NK-92 (cell line): ENCODE data around the gene PRKAG2.

Experiments used
- DNase-seq: peaks from one replicate; lab custom pipeline; 2025; ENCODE audit not compliant: unreplicated experiment; lab: John Stamatoyannopoulos, UW

PRKAG2 gene

GRCh38 chr7:151699928-151700319 is 177.0 kb downstream of the PRKAG2 start:
- no peak for DNase-seq

DNA sequence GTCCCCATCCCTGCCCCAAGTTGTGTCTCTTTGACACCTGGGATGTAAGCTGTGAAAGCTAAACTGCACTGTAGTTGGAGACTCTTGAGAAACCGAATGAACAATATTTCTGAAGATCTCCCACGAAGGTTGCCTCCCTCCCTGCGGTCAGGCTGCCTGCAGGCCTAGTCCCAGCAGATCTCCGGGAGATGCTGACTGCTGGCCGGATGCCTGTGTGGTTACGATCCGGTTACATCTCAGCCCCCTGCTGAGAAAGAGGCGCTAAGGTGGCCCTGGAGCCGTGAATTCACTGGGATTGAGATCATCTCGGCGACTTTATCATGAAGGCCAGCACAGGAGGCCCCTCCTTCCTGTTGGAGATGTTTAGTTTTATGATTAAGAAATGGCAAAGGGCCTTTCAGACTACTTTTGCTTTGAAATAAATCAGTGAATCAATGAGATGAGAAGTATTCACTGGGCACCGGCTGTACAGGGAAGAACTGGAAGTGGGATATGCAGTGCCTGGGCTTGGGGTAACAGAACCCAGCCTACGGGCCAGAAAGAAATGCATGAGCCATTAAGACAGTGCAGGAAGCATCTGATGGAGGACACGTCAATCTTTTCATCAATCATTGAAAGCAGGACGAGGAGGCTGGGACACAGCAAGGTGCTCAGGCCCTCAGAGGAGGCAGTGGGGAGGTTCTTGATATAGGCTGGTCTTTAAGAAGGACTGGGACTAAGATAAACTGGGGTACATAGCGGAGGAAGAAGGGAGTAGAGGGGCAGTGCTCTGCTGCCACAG is 177.6 kb downstream of the PRKAG2 start:
- no peak for DNase-seq

GRCh38 chr7:151697942-151698341 is 179.0 kb downstream of the PRKAG2 start:
- no peak for DNase-seq

- no peak for DNase-seq
These were observed 179.4 kb downstream of the PRKAG2 start for GRCh38 chr7:151697515-151697895.

DNA sequence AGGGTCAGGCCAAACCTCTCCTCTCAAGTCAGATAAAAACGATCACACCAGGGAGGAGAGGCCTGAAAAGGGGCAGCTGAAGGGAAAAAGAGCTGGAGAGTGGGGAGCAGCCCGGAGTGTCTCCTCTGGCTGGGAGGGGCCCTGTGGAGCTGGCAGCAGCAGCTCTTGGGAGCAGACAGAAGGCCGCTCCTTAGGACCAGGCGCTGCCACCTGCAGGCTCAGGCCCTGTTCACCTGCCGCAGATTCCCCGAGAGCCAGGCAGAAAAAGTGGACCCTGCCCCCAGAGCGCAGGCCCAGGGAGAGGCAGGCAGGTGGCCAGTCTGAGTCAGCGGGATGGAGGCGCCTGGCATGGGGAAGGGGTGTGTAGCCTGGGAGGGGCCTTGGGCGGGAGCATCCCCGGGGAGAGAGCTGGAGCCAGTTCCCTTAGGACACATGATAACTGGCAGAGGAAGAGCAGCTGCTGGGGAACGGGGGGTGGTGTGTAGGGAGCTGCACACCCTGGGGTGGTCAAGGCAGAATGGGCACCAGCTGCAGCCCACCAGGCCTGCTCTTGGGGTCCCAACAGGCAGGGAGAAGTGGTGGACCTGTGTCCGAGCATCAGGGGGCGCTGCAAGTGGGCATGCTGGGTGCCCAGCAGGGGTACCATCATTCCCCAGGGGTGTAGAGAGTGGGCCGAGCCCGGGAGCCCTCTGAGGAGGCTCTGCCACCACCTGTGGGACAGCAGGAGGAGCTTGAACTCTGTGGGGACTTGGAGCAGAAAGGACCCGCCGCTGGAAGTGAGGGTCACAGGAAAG is 180.0 kb downstream of the PRKAG2 start:
- DNase-seq: no peak

- DNase-seq: no peak
These were observed 180.9 kb downstream of the PRKAG2 start for GRCh38 chr7:151695951-151696541.

DNA sequence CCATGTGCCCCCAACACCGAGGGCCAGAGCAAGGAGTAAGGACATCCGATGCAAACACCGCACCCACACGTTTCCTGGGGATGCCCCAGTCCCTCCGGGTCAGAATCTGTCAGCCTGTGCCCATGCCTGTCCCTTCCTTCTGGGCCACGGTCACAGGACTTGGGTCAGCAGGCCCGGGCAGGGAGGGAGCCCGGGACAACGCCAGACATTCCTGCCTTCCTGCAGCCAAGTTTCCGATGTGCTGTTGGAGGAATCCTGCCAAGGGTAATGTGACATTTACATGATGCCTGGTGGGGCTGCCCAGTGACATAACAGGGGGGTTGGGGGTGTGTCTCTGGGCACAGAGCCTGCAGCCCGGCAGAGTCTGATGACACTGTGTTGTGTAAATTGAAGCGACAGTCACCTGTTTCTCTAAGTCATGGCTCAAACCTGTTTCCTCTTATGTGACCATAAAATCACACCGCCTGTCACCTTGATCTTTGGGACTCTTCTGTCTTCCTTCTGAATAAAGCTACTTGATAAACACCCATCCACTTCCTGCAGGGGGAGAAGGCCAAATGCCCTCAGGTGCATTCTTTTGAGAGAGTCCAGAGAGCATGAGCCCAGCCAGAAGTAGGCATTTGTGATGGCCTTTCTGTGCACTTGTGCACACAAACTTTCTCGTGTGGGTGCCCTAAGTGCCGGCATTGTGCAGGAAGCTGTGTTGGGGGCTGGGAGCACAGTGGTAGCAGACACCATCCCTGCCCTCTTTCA is 181.9 kb downstream of the PRKAG2 start:
- no peak for DNase-seq

GRCh38 chr7:151694441-151694827 is 182.5 kb downstream of the PRKAG2 start:
- no peak for DNase-seq

DNA sequence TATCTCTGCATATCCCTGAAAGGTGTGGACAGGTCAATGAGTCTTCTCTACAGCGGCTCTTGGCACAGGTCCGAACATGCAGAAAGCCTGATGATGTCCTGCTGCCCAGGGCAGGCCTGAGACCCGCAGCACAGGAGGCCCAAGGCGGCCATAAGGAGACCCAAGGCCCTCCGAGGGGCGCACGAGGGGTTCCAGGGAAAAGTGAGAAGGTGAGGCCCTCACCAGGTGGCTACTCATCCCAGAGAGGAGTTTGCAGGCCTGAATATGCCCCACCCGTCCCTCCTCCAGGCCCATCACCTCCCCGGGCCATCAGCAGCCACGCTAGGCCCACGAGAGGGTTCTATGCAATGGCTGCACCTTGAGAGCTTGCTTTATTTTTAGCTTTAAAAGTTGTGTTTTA is 183.8 kb downstream of the PRKAG2 start:
- DNase-seq: no peak

DNA sequence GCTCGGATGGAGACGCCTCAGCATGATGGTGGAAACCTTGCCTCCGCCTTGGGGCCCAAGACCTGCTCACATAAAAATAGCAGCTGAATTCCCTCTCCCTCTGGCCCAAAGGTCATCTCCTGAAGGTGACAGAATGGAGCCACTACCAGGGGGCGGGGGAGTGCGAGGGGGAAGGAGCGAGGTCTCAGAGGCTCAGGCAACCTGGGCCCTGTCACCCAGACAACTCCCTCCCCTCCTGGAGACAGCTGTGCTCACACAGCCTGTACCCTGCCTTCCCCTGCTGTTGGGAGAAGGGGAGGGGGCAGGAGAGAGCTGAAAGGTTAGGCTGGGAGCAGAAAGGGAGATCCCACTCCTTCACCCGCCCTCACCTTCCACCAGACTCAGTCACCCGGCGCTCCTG is 184.2 kb downstream of the PRKAG2 start:
- no peak for DNase-seq

GRCh38 chr7:151691449-151691848 is 185.5 kb downstream of the PRKAG2 start:
- DNase-seq: no peak

- no peak for DNase-seq
These were observed 186.3 kb downstream of the PRKAG2 start for GRCh38 chr7:151690606-151691005.

GRCh38 chr7:151689196-151689971 is 187.5 kb downstream of the PRKAG2 start:
- DNase-seq: no peak

DNA sequence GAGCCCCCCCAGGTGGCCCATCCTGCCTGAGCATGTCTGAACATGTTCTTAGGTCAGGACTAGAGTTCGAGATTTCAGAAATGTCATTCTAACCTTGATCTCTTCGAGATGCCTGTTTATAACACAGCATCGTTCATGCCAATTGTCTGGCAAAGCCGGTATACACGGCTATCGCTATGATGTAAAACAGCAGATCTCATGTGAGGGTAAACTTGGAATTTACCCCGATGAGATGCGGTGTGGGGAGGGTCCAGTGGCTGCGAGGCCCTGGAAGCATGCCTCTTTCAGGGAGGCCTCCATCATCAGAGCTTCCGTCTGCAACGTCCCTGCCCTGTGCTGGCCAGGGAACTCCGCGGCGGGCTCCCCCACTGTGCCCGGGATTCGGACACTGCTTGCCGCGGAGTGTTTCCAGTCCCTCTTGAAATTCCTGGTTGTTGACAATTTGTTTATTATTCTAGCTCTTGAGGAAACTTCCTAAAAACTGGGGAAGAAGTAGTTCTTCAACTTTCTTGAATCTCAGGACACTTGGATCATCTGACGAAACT is 188.6 kb downstream of the PRKAG2 start:
- no peak for DNase-seq

- DNase-seq: no peak
These were observed 189.2 kb downstream of the PRKAG2 start for GRCh38 chr7:151687523-151688235.

- no peak for DNase-seq
These were observed 190.1 kb downstream of the PRKAG2 start for GRCh38 chr7:151686826-151687225.

DNA sequence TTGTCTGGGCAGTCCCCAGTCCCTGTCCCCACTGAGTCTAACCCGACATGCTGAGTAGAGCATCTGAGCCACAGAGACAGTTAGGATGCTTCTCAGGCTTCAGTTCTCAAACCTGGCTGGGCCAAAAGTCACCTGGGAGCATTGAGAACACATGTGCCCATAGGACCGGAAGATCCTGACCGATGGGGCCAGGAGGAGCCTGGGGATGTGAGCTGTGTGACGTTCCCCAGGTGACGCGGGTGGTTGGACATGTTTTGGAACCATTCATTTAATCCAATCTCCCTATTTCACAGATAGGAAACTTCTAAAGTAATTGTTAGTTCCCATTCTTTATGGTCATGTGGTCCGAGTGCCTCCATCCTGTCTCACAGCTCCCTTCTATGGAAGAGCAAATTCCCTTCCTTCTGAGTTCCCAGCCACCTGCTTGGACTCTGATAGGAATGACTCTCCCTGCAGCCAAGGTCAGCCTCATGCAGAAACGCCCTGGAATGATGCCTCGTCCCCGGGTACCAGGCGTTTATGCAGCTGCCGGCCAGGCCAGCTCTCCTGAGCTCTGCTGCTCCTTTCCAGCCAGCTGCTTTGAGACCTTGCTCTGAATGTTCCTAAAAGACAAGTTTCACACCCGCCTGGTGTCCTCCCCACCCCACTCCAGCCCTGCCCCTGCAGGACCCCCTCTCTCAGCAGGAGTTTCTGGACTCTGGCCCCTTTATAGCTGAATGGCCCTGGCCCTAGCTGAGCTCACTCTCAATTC is 190.7 kb downstream of the PRKAG2 start:
- no peak for DNase-seq

DNA sequence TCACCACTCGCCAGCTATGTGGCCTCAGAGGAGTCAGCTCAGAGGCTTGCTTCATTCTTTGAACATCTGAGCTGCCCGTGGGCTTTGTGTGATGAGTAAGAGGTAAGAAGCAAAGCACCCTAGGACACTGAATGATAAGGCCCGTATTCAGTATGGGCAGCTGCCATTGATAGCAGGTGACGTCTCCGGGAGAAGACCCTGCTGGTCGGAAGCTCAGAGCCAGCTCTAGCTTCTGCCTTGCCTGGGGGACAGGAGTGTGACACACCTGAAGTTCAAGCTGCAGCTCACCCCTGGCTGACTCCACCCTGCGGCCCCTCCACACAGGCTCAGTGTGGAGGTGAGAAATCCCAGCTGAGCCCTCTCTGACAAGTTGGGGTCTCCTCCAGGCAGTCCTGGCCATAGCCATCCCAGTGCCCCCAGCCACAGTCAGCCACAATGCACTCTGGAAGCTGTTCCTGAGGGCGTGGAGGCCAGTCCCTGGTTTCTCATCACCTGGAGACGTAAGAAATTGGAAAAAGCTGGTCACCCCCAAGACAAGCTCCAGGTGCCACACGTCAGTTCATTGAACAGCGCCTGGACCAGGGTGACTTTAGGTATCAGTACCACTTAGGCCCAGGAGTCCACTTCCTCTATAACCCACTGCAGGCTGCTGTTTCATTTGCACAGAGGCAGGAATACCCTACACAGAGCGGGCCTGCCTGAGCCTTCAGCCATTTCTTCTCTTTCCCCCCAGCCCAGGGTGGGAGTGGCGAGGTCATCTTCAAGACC is 192.3 kb downstream of the PRKAG2 start:
- no peak for DNase-seq
